GM10266 (cell line): ENCODE data around the gene OR4C45.
"Not testable (repeated sequence)": the region's sequence is repeated elsewhere in the genome, so short reads cannot be mapped to it uniquely, and the experiment has no call there.

Source experiments
- DNase-seq: peaks from one replicate; pipeline ENCODE4 v3.0.0; 2012; ENCODE audit errors: extremely low spot score
- CTCF ChIP-seq: IDR thresholded peaks from 2 replicates; pipeline ENCODE4 v1.5.1; 2012; ENCODE audit warnings: mild to moderate bottlenecking, low read depth; ENCODE audit not compliant: control insufficient read depth, insufficient read depth; ENCODE audit errors: missing control alignments

OR4C45 gene

GRCh38 chr11:50078001-50078400 lies 45.3 kb downstream of the OR4C45 start:
- DNase-seq: no peak
- no peak for TF ChIP-seq CTCF

- DNase-seq: not testable (repeated sequence)
Observed at GRCh38 chr11:50078946-50079345, 46.3 kb downstream of the OR4C45 start.

- DNase-seq: no peak
- TF ChIP-seq CTCF: no peak
Observed at GRCh38 chr11:50080256-50080655, 47.6 kb downstream of the OR4C45 start.
